ENCODE data around the gene SHC2.
A peak's percentile ranks its signal among the peaks of the same experiment; 100 is the strongest.

SHC2 gene

DNA sequence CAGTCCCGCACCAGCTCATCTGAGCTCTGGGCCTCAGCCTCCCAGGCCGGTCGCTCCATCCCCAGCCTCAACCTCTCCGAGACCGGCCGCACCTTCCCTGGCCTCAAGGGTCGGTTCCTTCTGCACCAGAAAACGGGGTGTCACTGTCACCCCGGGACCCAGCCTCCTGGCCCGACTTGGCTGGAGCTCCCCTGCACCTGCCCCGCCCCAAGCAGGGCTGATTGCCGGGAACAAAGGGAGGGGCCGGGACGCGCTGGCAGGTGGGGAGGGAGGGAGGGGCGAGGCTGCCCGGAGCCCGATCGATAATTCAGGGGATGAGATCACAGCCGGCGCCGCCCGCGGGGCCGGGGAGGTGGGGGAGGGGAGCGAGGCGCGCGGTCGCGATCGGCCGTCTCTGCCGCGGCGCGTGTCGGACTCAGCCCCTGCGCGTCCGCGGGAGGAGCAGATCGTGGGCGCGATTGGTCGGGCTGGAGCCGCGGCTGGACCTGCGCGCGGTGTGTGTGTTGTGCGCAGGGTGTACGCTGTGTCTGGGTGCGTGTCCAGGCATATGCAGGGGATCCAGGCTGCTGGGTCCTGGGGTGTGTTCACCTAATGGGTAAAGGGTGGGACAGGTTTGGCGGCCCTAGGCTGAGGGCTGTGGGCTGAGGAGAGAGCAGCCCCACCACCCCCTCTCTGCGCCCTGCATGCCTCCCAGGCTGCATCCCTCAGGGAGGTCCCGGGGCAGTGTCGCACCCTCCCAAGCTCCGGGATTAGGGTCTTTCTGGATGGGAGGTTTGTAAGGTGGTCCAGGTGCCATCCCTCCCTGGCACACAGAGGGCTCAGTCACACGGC is 1.1 kb upstream of the SHC2 start (continued):
- TF ChIP-seq KLF1 (tag by site-specific recombination; IDR thresholded peaks at IDR 0.05), result peak; percentile 83
- TF ChIP-seq ZFP69B (tag by site-specific recombination; IDR thresholded peaks at IDR 0.05), result no peak
- TF ChIP-seq ZNF624 (tag by site-specific recombination; IDR thresholded peaks at IDR 0.05), result no peak
- peak; percentile 54; the same call in 1 of the 2 replicates for TF ChIP-seq WT1 (tag by site-specific recombination; IDR thresholded peaks at IDR 0.05)
- TF ChIP-seq ZSCAN23 (tag by site-specific recombination; IDR thresholded peaks at IDR 0.05), result no peak
- TF ChIP-seq ZBTB48 (tag by site-specific recombination; IDR thresholded peaks at IDR 0.05), result no peak
- no peak for TF ChIP-seq ZNF155 (tag by site-specific recombination; IDR thresholded peaks at IDR 0.05)
- no peak for TF ChIP-seq ZNF280C (tag by site-specific recombination; IDR thresholded peaks at IDR 0.05)
- peak; percentile 58; the same call in 1 of the 2 replicates for TF ChIP-seq ZNF600 (tag by site-specific recombination; IDR thresholded peaks at IDR 0.05)
- TF ChIP-seq, protein P1, sequence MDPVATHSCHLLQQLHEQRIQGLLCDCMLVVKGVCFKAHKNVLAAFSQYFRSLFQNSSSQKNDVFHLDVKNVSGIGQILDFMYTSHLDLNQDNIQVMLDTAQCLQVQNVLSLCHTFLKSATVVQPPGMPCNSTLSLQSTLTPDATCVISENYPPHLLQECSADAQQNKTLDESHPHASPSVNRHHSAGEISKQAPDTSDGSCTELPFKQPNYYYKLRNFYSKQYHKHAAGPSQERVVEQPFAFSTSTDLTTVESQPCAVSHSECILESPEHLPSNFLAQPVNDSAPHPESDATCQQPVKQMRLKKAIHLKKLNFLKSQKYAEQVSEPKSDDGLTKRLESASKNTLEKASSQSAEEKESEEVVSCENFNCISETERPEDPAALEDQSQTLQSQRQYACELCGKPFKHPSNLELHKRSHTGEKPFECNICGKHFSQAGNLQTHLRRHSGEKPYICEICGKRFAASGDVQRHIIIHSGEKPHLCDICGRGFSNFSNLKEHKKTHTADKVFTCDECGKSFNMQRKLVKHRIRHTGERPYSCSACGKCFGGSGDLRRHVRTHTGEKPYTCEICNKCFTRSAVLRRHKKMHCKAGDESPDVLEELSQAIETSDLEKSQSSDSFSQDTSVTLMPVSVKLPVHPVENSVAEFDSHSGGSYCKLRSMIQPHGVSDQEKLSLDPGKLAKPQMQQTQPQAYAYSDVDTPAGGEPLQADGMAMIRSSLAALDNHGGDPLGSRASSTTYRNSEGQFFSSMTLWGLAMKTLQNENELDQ (tag by site-specific recombination; IDR thresholded peaks at IDR 0.05; ENCODE audit: low read depth), result no peak
- no peak for TF ChIP-seq ZNF473 (tag by site-specific recombination; IDR thresholded peaks at IDR 0.05)
- 0 out of 2 replicates have a peak, but pooled peaks have one; percentile 16 for TF ChIP-seq ZNF366 (tag by site-specific recombination; conservative IDR thresholded peaks at IDR 0.05)
- no peak for TF ChIP-seq PRDM2 (tag by site-specific recombination; IDR thresholded peaks at IDR 0.05; ENCODE audit: borderline replicate concordance)
- no peak for TF ChIP-seq ZNF121 (tag by site-specific recombination; IDR thresholded peaks at IDR 0.05)
- TF ChIP-seq ZNF404 (tag by site-specific recombination; IDR thresholded peaks at IDR 0.05), result no peak
- no peak for TF ChIP-seq ZNF248 (tag by site-specific recombination; IDR thresholded peaks at IDR 0.05)
- no peak for TF ChIP-seq ZNF174 (tag by site-specific recombination; IDR thresholded peaks at IDR 0.05)
- TF ChIP-seq ZNF48 (tag by site-specific recombination; IDR thresholded peaks at IDR 0.05), result no peak
- TF ChIP-seq ZNF701 (tag by site-specific recombination; IDR thresholded peaks at IDR 0.05), result no peak
- TF ChIP-seq SP3 (tag by site-specific recombination; IDR thresholded peaks at IDR 0.05), result peak; percentile 51
- TF ChIP-seq ZNF501 (tag by site-specific recombination; IDR thresholded peaks at IDR 0.05), result no peak
- TF ChIP-seq BCL6B (tag by site-specific recombination; IDR thresholded peaks at IDR 0.05), result no peak
- TF ChIP-seq ZNF529 (tag by site-specific recombination; IDR thresholded peaks at IDR 0.05; ENCODE audit: insufficient replicate concordance), result no peak
- TF ChIP-seq ZIC2 (tag by site-specific recombination; IDR thresholded peaks at IDR 0.05), result peak; percentile 61
- peak; percentile 70; the same call in 1 of the 2 replicates for TF ChIP-seq KLF8 (tag by site-specific recombination; IDR thresholded peaks at IDR 0.05)
- TF ChIP-seq ZNF670 (tag by site-specific recombination; IDR thresholded peaks at IDR 0.05; ENCODE audit: low read depth), result no peak
- TF ChIP-seq ZNF223 (tag by site-specific recombination; IDR thresholded peaks at IDR 0.05), result peak; percentile 77; the same call in 1 of the 2 replicates
- no peak for TF ChIP-seq RBAK (tag by site-specific recombination; IDR thresholded peaks at IDR 0.05)

All from HEK293 (cell line).